ENCODE data around the gene TMEM59. TPM values are rescaled to one million over a fixed set of nuclear protein-coding genes. Genes with fewer than 3 reads are reported as not detected.

TMEM59 gene
- polyA plus RNA-seq, 3 donors, result 169 to 925 (median 831) TPM

DNA sequence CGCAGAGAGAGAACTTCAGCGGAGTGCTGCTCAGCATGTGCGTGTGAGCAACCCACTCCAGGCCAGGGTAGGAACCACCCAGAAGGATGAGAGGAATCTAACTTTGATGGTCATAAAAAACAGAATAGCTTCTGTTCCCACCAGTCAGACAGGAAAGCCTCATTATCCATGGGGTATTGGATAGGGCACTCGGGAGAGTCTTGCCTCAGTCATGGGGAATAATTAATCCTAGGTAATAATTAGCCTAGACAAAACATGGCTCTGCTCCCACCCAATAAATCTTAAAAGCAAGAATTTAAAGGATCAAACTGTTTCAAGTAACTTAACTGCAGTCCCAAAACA, 70.3 kb downstream of the TMEM59 start:
- WGBS (ENCODE audit: insufficient coverage), result 87% methylated on average over 3 of the region's 4 CpGs
- peak overlapping the region; percentile 51 to 79 (median 70) for H3K4me3 ChIP-seq (replicated peaks in 1 of 3; ENCODE audit: low read depth in 2 of 3, low read length in 3 of 3)
- H3K4me2 ChIP-seq (replicated peaks; ENCODE audit: extremely low read depth, low read length, poor library complexity, severe bottlenecking), result peak overlapping the region; percentile 86
- H3K9me3 Mint-ChIP-seq, result no peaks in the 10 kb centered on the region
- H3K9ac ChIP-seq (ENCODE audit: insufficient read depth, low read length, poor library complexity, severe bottlenecking), result peak overlapping the region; percentile 50
- no peaks in the 10 kb centered on the region for H3K36me3 Mint-ChIP-seq
- no peaks in the 10 kb centered on the region for H3K27me3 ChIP-seq (ENCODE audit: control insufficient read depth in 2 of 2, insufficient read depth in 2 of 2, low read length in 2 of 2)
- H3K79me2 ChIP-seq (ENCODE audit: insufficient read depth, low read length), result no peaks in the 10 kb centered on the region
- peaks cover 26% of the 10 kb centered on the region for H3K4me1 Mint-ChIP-seq
- intact Hi-C loops (cut with micrococcal nuclease), result no loop called here
- H3K4me3 Mint-ChIP-seq, result peak overlapping the region; percentile 85 to 92
- no peak for DNase-seq
- peaks cover 15 to 17% of the 10 kb centered on the region in 2 donors for H3K4me1 ChIP-seq (ENCODE audit: control insufficient read depth in 1 of 2, insufficient read depth in 2 of 2, low read length in 2 of 2)
- H4K20me1 ChIP-seq (ENCODE audit: insufficient read depth, low read length), result no peaks in the 10 kb centered on the region
- peak overlapping the region in 2 of 7 donors; percentile 72 to 79 for H3K27ac Mint-ChIP-seq
- no peaks in the 10 kb centered on the region for H3K9me3 ChIP-seq (replicated peaks in 1 of 2; ENCODE audit: control insufficient read depth in 1 of 2, insufficient read depth in 1 of 2, low read length in 2 of 2)
- TF ChIP-seq, protein P1, sequence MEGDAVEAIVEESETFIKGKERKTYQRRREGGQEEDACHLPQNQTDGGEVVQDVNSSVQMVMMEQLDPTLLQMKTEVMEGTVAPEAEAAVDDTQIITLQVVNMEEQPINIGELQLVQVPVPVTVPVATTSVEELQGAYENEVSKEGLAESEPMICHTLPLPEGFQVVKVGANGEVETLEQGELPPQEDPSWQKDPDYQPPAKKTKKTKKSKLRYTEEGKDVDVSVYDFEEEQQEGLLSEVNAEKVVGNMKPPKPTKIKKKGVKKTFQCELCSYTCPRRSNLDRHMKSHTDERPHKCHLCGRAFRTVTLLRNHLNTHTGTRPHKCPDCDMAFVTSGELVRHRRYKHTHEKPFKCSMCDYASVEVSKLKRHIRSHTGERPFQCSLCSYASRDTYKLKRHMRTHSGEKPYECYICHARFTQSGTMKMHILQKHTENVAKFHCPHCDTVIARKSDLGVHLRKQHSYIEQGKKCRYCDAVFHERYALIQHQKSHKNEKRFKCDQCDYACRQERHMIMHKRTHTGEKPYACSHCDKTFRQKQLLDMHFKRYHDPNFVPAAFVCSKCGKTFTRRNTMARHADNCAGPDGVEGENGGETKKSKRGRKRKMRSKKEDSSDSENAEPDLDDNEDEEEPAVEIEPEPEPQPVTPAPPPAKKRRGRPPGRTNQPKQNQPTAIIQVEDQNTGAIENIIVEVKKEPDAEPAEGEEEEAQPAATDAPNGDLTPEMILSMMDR (IDR thresholded peaks at IDR 0.05), result no peak
- H3K27ac ChIP-seq (ENCODE audit: low read depth in 1 of 2, low read length in 2 of 2), result peak overlapping the region in 1 of 2 donors; percentile 61
- no peaks in the 10 kb centered on the region for H3K27me3 Mint-ChIP-seq (ENCODE audit: low read depth in 3 of 3)
- H3K36me3 ChIP-seq (replicated peaks in 1 of 2; ENCODE audit: control insufficient read depth in 1 of 2, insufficient read depth in 2 of 2, low read length in 2 of 2), result no peaks in the 10 kb centered on the region
- H2AFZ ChIP-seq (ENCODE audit: insufficient read depth, low read depth, low read length, poor library complexity, severe bottlenecking), result peak overlapping the region; percentile 89

DNA sequence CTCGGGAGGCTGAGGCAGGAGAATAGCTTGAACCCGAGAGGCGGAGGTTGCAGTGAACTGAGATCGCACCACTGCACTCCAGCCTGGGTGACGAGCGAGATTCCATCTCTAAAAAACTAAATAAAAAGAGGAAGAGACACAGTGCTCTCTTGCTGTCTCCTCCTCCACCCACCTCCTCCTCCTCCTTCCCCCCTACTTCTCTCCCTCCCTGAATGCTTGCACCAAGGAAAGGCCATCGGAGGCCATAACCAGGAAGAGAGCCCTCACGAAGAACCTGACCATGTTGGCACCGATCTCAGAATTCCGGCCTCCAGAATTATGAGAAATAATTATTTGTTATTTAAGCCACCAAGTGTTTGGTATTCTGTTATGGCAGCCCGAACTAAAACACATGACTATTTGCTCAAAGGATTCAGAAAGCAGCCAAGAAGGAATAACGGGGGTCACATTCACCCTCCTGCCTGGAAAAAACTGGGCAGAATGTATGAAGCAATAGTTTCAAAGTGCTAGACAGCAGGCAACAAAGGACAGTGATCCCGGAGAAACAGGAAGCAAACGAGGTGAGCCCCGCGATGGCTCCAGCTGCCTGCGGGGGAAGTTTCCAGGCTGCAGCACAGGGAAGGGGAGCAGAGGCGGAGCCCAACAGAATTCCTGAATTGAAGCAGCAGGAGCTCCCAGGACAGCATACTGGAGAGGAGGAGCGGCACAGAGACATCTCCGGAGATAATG, 70.8 kb downstream of the TMEM59 start:
- peak; percentile 23 to 37 (median 27) for DNase-seq
- Histone ChIP-seq H3K4me1 (ENCODE audit: control insufficient read depth in 1 of 2, insufficient read depth in 2 of 2, low read length in 2 of 2) (peaks cover 15 to 17% of the 10 kb centered on the region in 2 donors), H3K36me3 (replicated peaks in 1 of 2; ENCODE audit: control insufficient read depth in 1 of 2, insufficient read depth in 2 of 2, low read length in 2 of 2) (no peaks in the 10 kb centered on the region), H3K27me3 (ENCODE audit: control insufficient read depth in 2 of 2, insufficient read depth in 2 of 2, low read length in 2 of 2) (no peaks in the 10 kb centered on the region), H3K4me3 (replicated peaks in 1 of 3; ENCODE audit: low read depth in 2 of 3, low read length in 3 of 3) (peak overlapping the region; percentile 51 to 79 (median 70)), H4K20me1 (ENCODE audit: insufficient read depth, low read length) (no peaks in the 10 kb centered on the region), H3K9ac (ENCODE audit: insufficient read depth, low read length, poor library complexity, severe bottlenecking) (peak overlapping the region; percentile 50), H3K9me3 (replicated peaks in 1 of 2; ENCODE audit: control insufficient read depth in 1 of 2, insufficient read depth in 1 of 2, low read length in 2 of 2) (no peaks in the 10 kb centered on the region), H3K4me2 (replicated peaks; ENCODE audit: extremely low read depth, low read length, poor library complexity, severe bottlenecking) (peak overlapping the region; percentile 86), H2AFZ (ENCODE audit: insufficient read depth, low read depth, low read length, poor library complexity, severe bottlenecking) (peak overlapping the region; percentile 89), H3K79me2 (ENCODE audit: insufficient read depth, low read length) (no peaks in the 10 kb centered on the region), H3K27ac (ENCODE audit: low read depth in 1 of 2, low read length in 2 of 2) (peak overlapping the region in 1 of 2 donors; percentile 61)
- H3K27ac Mint-ChIP-seq, result peak overlapping the region; percentile 4 to 86 (median 72)
- H3K4me3 Mint-ChIP-seq, result peak overlapping the region; percentile 85 to 92
- H3K36me3 Mint-ChIP-seq, result no peaks in the 10 kb centered on the region
- peaks cover 26% of the 10 kb centered on the region for H3K4me1 Mint-ChIP-seq
- TF ChIP-seq, protein P1 (IDR thresholded peaks at IDR 0.05), result no peak
- H3K9me3 Mint-ChIP-seq, result no peaks in the 10 kb centered on the region
- WGBS (ENCODE audit: insufficient coverage), result 37% methylated on average over 12 of the region's 20 CpGs
- H3K27me3 Mint-ChIP-seq (ENCODE audit: low read depth in 3 of 3), result no peaks in the 10 kb centered on the region
- intact Hi-C loops (cut with micrococcal nuclease), result no loop called here

All from CD14-positive monocyte (primary cell).